Gastroesophageal sphincter (tissue), 3 donors: ENCODE measurements around the gene GRM3.

Experiments
- POLR2A ChIP-seq, 2 donors: fragments of 450-650 bp; IDR thresholded peaks; one replicate each; pipeline ENCODE4 v1.6.1; 2017; ENCODE audit warnings: antibody characterized with exemption in 2 of 2, mild to moderate bottlenecking in 2 of 2, moderate library complexity in 1 of 2
- TF ChIP-seq, protein P1 (sequence below), 4 experiments: fragments of 200-600 bp in 2 of 4; fragments of 450-650 bp in 2 of 4; sonication (generic) in 1 of 4; IDR thresholded peaks; one replicate each; pipeline ENCODE4 v1.5.1; 2017 to 2019; ENCODE audit warnings: antibody characterized with exemption in 4 of 4, mild to moderate bottlenecking in 2 of 4, moderate library complexity in 2 of 4

DNA sequence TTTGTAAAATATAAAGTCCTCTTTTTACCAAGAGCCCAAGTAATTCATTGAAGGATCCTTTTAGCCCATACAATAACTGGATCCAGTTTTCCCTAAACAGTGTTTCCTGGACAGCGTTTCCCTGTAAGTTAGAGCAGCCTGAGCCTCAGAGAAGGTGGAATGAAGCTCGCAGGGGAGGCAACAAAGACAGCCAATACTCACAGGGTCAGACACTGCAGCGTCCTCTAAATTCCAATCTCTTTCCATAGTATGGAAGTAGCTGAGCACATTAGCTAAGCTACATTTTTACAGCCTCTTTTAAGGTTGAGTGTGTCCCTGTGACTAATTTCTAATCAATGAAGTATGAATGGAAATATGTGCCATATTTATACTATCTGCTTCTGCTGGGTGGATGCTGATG, 193.5 kb downstream of the GRM3 start:
- TF ChIP-seq, protein P1, sequence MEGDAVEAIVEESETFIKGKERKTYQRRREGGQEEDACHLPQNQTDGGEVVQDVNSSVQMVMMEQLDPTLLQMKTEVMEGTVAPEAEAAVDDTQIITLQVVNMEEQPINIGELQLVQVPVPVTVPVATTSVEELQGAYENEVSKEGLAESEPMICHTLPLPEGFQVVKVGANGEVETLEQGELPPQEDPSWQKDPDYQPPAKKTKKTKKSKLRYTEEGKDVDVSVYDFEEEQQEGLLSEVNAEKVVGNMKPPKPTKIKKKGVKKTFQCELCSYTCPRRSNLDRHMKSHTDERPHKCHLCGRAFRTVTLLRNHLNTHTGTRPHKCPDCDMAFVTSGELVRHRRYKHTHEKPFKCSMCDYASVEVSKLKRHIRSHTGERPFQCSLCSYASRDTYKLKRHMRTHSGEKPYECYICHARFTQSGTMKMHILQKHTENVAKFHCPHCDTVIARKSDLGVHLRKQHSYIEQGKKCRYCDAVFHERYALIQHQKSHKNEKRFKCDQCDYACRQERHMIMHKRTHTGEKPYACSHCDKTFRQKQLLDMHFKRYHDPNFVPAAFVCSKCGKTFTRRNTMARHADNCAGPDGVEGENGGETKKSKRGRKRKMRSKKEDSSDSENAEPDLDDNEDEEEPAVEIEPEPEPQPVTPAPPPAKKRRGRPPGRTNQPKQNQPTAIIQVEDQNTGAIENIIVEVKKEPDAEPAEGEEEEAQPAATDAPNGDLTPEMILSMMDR (IDR thresholded peaks at IDR 0.05), result no peak
- no peak for TF ChIP-seq POLR2A (IDR thresholded peaks at IDR 0.05)
